Amygdala (tissue), 56 donors: ENCODE results near the gene ADI1.
"Not testable (repeated sequence)": the region's sequence is repeated elsewhere in the genome, so short reads cannot be mapped to it uniquely, and the experiment has no call there.

Experiments
- DNase-seq, 56 donors: peaks; one replicate each; lab custom pipeline; 2025; lab: John Stamatoyannopoulos, UW

The ADI1 gene

GRCh38 chr2:3453190-3453999 lies 65.9 kb downstream of the ADI1 start:
- DNase-seq = peak in 11 of 56 donors; percentile 27 to 56 (median 38)

GRCh38 chr2:3451926-3452671 lies 67.2 kb downstream of the ADI1 start:
- no peak for DNase-seq

- no peak for DNase-seq
Observed at GRCh38 chr2:3451169-3451568, 68.2 kb downstream of the ADI1 start.

- peak in 1 of 56 donors; percentile 40 for DNase-seq
Observed at GRCh38 chr2:3450385-3451010, 68.8 kb downstream of the ADI1 start.

- no peak for DNase-seq
Observed at GRCh38 chr2:3449936-3450335, 69.4 kb downstream of the ADI1 start.

- no peak for DNase-seq
Observed at GRCh38 chr2:3449086-3449485, 70.2 kb downstream of the ADI1 start.

GRCh38 chr2:3448441-3448911 lies 70.9 kb downstream of the ADI1 start:
- not testable (repeated sequence) for DNase-seq

- DNase-seq = peak in 1 of 56 donors; percentile 26
Observed at GRCh38 chr2:3447789-3448317, 71.5 kb downstream of the ADI1 start.
